Large intestine (tissue), 3 donors: ENCODE data around the gene PCID2. TPM values are rescaled to one million over a fixed set of nuclear protein-coding genes. Genes with fewer than 3 reads are reported as not detected.

ENCODE experiments used
- DNase-seq, 2 donors: peaks; one replicate each; pipeline versions ENCODE4 v3.0.0 to v3.0.0-alpha.2; 2013
- H3K27ac ChIP-seq: one replicate; pipeline ENCODE4 v1.5.1; 2013; ENCODE audit warnings: low read length
- H3K27me3 ChIP-seq: 2 replicates; pipeline ENCODE4 v1.6.1; 2013; ENCODE audit warnings: low read length; ENCODE audit not compliant: control insufficient read depth, insufficient read depth
- H3K36me3 ChIP-seq: 2 replicates; pipeline ENCODE4 v1.6.1; 2013; ENCODE audit warnings: low read length; ENCODE audit not compliant: control insufficient read depth, insufficient read depth
- H3K4me1 ChIP-seq: one replicate; pipeline ENCODE4 v1.6.1; 2013; ENCODE audit warnings: low read length; ENCODE audit not compliant: control insufficient read depth, insufficient read depth
- H3K4me3 ChIP-seq: one replicate; pipeline ENCODE4 v1.5.1; 2013; ENCODE audit warnings: low read length
- H3K9me3 ChIP-seq: one replicate; pipeline ENCODE4 v1.6.1; 2013; ENCODE audit warnings: mild to moderate bottlenecking, low read depth, low read length, moderate library complexity; ENCODE audit not compliant: control insufficient read depth
- WGBS: methylation state at CpG from one replicate; pipeline ENCODE4 v1.1.5; 2013; ENCODE audit warnings: low lambda C conversion rate; ENCODE audit not compliant: insufficient coverage; 5-methylcytosine and 5-hydroxymethylcytosine counted together
- polyA plus RNA-seq: library from polyadenylated mRNA; unstranded; fragments of 120-200 nt; gene quantifications from one replicate; pipeline ENCODE4 v1.2.1, GENCODE V29; 2013

PCID2 gene
- polyA plus RNA-seq, 1 donor: 52.0 TPM

DNA sequence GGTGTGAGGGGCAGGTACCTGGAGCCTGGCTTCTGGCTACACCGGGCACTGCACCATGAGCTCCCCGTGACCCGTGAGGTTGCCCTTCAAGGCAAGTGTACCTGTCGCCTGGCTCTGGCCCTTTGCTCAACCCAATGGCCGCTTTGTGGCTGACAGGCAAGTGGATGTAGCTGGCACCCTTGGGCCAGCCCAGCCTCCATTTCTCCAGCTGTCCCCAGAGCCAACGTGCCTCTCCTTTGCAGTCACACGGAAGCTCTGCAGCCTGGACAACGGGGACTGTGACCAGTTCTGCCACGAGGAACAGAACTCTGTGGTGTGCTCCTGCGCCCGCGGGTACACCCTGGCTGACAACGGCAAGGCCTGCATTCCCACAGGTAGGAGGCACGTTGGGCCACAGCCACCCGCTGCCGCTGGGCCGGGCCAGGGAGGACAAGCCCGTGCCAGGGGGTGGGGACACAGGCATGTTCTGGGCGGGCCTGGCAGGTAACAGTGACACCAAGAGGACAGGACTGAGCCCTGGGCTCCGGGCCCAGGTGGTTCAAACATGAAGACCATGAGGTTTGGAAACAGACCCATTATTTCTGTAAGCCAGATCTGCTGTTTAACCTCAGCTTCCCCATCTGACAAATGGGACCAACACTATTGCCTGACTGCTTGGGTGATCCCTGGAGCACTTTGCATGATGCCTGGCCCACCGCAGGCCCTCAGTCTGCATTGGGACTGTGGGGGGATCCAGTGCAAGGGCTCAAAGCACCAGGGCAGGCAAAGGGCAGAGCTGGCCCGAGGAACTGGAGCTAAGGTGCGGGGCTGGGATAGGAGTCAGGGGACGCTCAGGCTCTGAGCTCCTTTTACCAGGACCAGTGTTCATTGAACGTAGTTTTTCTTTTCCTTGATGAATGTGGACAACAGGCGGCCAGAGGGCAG is 67.5 kb downstream of the PCID2 start:
- no CpG with 5 or more reads among the region's 26 CpGs for WGBS
- DNase-seq: no peak
- H3K9me3 ChIP-seq: no peaks in the 10 kb centered on the region
- peaks cover 7% of the 10 kb centered on the region for H3K4me1 ChIP-seq
- no peaks in the 10 kb centered on the region for H3K27me3 ChIP-seq
- peaks cover 27% of the 10 kb centered on the region for H3K36me3 ChIP-seq
- no peak overlapping the region for H3K4me3 ChIP-seq
- H3K27ac ChIP-seq: no peak overlapping the region

DNA sequence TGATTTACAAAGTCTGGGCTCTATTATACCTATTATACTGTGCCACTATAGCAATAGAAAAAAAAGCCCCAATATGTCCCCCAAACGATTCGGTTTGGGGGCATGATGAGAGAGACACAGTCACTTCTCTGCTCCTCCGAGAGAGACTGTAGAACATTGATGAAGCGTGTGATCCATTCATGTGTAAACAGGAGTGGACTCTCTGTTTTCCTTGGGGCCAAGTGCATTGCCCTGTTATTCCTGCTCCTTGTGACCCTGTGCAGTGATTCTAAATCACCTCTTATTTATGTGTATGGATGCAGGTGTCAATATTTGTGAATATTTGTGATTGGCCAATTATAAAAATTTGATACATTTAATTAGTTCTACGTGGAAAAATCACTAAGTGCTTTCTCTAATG is 68.9 kb downstream of the PCID2 start:
- 100% methylated on average over 1 of the region's 5 CpGs for WGBS
- no peak for DNase-seq
- no peaks in the 10 kb centered on the region for H3K9me3 ChIP-seq
- H3K27ac ChIP-seq: no peak overlapping the region
- no peaks in the 10 kb centered on the region for H3K27me3 ChIP-seq
- H3K36me3 ChIP-seq: peaks cover 27% of the 10 kb centered on the region
- no peak overlapping the region for H3K4me3 ChIP-seq
- peaks cover 7% of the 10 kb centered on the region for H3K4me1 ChIP-seq

DNA sequence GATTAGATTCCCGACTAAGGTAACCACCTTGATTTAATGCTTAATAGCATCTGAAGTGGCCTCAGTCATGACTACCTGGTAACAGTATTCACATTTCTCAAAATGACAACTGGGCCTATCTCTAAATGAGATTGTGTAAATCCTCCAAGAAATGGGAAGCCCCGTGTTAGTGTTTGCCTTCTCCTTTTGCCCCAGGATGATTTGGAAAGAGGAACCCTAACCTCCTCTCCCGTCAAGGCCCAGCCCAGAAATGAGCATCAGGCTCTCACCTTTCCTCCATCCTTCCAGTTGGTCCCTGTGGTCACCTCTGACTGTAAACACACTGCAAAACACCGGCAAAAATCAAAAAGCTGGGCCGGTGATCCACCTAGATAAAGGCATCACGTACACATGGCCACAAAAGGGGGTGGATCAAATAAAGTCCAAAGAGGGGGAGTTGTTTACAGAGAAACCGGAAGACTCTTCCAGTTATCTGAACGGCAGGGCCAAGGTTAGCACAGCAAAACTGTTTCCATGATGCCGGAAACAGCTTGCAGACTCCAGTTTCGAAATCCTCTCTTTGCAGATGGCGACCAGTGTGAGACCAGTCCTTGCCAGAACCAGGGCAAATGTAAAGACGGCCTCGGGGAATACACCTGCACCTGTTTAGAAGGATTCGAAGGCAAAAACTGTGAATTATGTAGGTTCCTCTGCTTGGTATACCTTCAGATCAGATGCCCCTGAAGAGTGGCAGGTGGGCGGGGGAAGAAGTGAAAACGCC is 69.5 kb downstream of the PCID2 start:
- DNase-seq: peak; percentile 33 to 58
- H3K4me1 ChIP-seq: peaks cover 7% of the 10 kb centered on the region
- H3K4me3 ChIP-seq: no peak overlapping the region
- WGBS: 100% methylated on average over 1 of the region's 16 CpGs
- H3K27ac ChIP-seq: no peak overlapping the region
- no peaks in the 10 kb centered on the region for H3K27me3 ChIP-seq
- no peaks in the 10 kb centered on the region for H3K9me3 ChIP-seq
- peaks cover 28% of the 10 kb centered on the region for H3K36me3 ChIP-seq

DNA sequence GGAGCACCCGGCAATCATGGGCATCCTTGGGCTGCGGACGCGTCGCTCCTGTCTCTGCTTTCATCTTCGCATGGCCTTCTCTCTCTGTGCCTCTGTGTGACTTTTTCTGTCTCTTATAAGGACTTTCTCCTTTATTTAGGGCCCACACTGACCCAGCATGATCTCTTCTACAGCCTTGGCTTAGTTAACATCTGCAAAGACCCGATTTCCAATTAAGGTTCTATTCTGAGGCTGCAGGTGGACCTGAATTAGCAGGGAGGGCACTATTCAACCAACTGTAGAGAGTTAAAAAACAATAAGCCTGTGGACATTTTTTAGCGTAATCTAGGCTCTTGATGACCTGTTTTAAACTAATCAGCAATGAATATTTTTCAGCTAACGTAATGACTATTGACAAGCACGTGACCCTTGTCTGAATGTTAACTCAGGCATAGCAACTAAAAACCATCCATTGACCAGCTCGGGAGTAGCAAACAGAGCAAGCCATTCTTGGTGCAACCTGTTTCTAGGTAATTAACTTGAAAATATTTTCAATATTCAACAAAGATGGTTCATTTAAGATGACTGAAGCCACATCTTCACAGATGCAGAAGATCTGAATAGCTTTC is 70.7 kb downstream of the PCID2 start:
- Histone ChIP-seq H3K27me3 (no peaks in the 10 kb centered on the region), H3K36me3 (peaks cover 20% of the 10 kb centered on the region), H3K27ac (no peak overlapping the region), H3K4me1 (peaks cover 7% of the 10 kb centered on the region), H3K9me3 (no peaks in the 10 kb centered on the region), H3K4me3 (no peak overlapping the region)
- WGBS: 100% methylated on average over 2 of the region's 11 CpGs
- peak in 1 of 2 donors; percentile 46 for DNase-seq

DNA sequence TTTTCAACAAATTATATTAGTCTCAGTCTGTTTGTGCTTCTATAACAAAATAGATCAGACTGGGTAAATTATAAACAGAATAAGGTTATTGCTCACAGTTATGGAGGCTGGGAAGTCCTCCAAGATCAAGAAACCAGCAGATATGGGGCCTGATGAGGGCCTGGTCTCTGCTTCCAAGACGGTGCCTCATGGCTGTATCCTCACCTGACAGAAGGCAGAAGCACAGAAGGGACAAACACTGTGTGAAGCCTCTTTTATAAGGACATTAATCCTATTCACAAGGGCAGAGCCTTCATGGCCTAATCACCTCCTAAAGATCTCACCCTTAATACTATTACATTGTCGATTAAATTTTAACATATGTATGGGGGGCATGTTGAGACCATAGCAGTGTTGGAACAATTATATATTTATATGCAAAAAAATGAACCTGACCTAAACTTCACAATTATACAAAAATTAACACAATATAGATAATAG is 73.1 kb downstream of the PCID2 start:
- no peak overlapping the region for H3K27ac ChIP-seq
- peaks cover 12% of the 10 kb centered on the region for H3K36me3 ChIP-seq
- H3K4me3 ChIP-seq: no peak overlapping the region
- no peaks in the 10 kb centered on the region for H3K27me3 ChIP-seq
- no peak for DNase-seq
- H3K4me1 ChIP-seq: peaks cover 7% of the 10 kb centered on the region
- WGBS: no CpG with 5 or more reads among the region's 2 CpGs
- peaks cover 2% of the 10 kb centered on the region for H3K9me3 ChIP-seq

DNA sequence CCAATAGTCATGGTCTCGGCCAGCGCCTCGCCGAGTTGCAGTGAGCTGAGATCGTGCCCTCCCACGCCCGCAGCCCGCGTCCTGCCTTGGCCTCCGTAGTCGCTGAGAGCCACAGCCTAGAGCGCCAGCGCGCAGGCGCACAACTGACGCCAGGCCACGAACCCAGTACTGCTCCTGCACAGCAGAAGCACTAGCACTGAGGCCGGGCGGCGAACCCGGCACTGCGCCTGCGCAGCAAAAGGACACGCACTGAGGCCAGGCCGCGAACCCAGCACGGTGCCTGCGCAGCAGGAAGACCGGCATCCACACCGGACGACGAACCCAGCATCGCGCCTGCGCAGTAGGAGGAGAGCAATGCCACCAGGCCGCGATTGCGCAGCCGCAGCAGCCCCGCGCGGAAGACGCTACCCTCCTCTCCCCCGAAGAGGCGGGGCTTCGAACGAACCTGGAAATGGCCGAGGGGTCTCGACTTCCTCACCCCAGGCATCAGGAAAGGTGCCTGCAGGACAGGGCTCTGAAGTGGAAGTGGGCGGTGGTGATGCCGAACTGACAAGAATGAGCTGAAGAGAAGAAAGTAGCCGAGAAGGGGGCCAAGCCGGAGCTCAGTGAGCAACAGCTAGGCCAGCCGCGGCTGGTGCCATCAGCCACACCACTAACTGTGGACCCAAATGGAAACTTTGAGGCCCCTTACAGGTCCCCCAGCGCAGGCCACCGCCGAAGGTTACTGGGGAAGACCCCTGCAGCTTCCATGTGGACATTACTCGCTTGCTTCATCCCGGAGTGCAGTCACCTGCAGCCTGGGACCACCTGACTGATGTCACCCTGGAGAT is 78.3 kb downstream of the PCID2 start:
- peaks cover 12% of the 10 kb centered on the region for H3K9me3 ChIP-seq
- no peaks in the 10 kb centered on the region for H3K4me1 ChIP-seq
- H3K27me3 ChIP-seq: no peaks in the 10 kb centered on the region
- peak overlapping the region; percentile 30 for H3K4me3 ChIP-seq
- no CpG with 5 or more reads among the region's 60 CpGs for WGBS
- no peak overlapping the region for H3K27ac ChIP-seq
- no peak for DNase-seq
- H3K36me3 ChIP-seq: peaks cover 13% of the 10 kb centered on the region

DNA sequence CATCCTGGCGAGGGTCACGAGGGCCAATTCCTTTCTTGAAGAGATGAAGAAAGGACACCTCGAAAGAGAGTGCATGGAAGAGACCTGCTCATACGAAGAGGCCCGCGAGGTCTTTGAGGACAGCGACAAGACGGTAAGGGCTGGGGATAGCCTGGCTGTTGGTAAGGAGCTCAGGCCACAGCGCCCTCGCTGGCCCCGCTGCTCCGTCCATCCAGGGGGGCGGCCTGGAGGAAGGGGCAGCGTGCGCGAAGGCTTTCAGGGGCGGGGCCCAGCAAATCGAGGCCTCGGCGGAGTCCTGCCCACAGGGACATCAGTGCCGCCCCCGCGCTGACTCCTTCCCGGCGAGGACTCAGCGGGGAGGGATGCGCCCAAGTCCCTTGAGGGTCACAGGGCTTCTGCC is 79.0 kb downstream of the PCID2 start:
- no CpG with 5 or more reads among the region's 27 CpGs for WGBS
- H3K36me3 ChIP-seq: peaks cover 13% of the 10 kb centered on the region
- H3K9me3 ChIP-seq: peaks cover 12% of the 10 kb centered on the region
- H3K27me3 ChIP-seq: no peaks in the 10 kb centered on the region
- no peak overlapping the region for H3K4me3 ChIP-seq
- no peaks in the 10 kb centered on the region for H3K4me1 ChIP-seq
- H3K27ac ChIP-seq: no peak overlapping the region
- DNase-seq: no peak

Other genes with a start within 250 kb of the PCID2 start
- gene MCF2L, start 239.5 kb downstream of the PCID2 start, polyA plus RNA-seq: 30.9 TPM
- gene F7, start 102.9 kb downstream of the PCID2 start, polyA plus RNA-seq: 38.1 TPM
- 125 TPM for gene F10, start 85.9 kb downstream of the PCID2 start, polyA plus RNA-seq
- 1.0 TPM for gene PROZ, start 50.0 kb downstream of the PCID2 start, polyA plus RNA-seq
- 78.4 TPM for gene CUL4A, start 944 bp upstream of the PCID2 start, polyA plus RNA-seq
- gene LAMP1, start 88.6 kb upstream of the PCID2 start, polyA plus RNA-seq: 215 TPM
- 65.7 TPM for gene GRTP1, start 155.5 kb upstream of the PCID2 start, polyA plus RNA-seq
- gene ADPRHL1, start 244.8 kb upstream of the PCID2 start, polyA plus RNA-seq: 2.8 TPM